HG02642 (cell line): ENCODE measurements around the gene KCTD17.

Experiments
- ATAC-seq: cut with Tn5 transposase; IDR thresholded peaks from one replicate; pipeline ENCODE4 v1.9.1; 2021; ENCODE audit warnings: mild to moderate bottlenecking; ENCODE audit not compliant: unreplicated experiment, poor library complexity

KCTD17 gene

GRCh38 chr22:37019309-37020191 lies 32.0 kb upstream of the KCTD17 start, which contains the start of the genes MPST and TST:
Gene MPST, plus strand, starts transcription at chr22:37019742. Its CDS starts 95 bp downstream, at chr22:37019837.
Gene TST, minus strand, starts transcription at chr22:37019447. Its CDS starts 715 bp downstream, at chr22:37018732.
- ATAC-seq, result peak; percentile 66

- ATAC-seq, result no peak
Observed at GRCh38 chr22:37020192-37020479, 31.4 kb upstream of the KCTD17 start.

- ATAC-seq, result no peak
Observed at GRCh38 chr22:37021041-37021440, 30.5 kb upstream of the KCTD17 start.

GRCh38 chr22:37021710-37022482 lies 29.6 kb upstream of the KCTD17 start:
- no peak for ATAC-seq

GRCh38 chr22:37022483-37023337 lies 28.8 kb upstream of the KCTD17 start:
- no peak for ATAC-seq

GRCh38 chr22:37023743-37024338 lies 27.7 kb upstream of the KCTD17 start:
- ATAC-seq, result no peak

GRCh38 chr22:37024339-37025157 lies 27.0 kb upstream of the KCTD17 start:
- no peak for ATAC-seq

- no peak for ATAC-seq
Observed at GRCh38 chr22:37025500-37026070, 26.0 kb upstream of the KCTD17 start.

- ATAC-seq, result no peak
Observed at GRCh38 chr22:37026325-37026724, 25.2 kb upstream of the KCTD17 start.

GRCh38 chr22:37027556-37027955 lies 24.0 kb upstream of the KCTD17 start:
- no peak for ATAC-seq

- no peak for ATAC-seq
Observed at GRCh38 chr22:37028692-37029674, 22.6 kb upstream of the KCTD17 start.

- no peak for ATAC-seq
Observed at GRCh38 chr22:37030560-37031281, 20.8 kb upstream of the KCTD17 start.

- no peak for ATAC-seq
Observed at GRCh38 chr22:37032134-37032534, 19.4 kb upstream of the KCTD17 start.

- ATAC-seq, result no peak
Observed at GRCh38 chr22:37032535-37033460, 18.7 kb upstream of the KCTD17 start.

- ATAC-seq, result no peak
Observed at GRCh38 chr22:37033605-37034430, 17.7 kb upstream of the KCTD17 start.
